Neural crest cell (in vitro differentiated cells): ENCODE data around the gene RYR1. TPM values are rescaled to one million over a fixed set of nuclear protein-coding genes. Genes with fewer than 3 reads are reported as not detected.
"Not testable (repeated sequence)": the region's sequence is repeated elsewhere in the genome, so short reads cannot be mapped to it uniquely, and the experiment has no call there.

Experiments
- DNase-seq: peaks from one replicate; pipeline ENCODE4 v3.0.0; 2021; ENCODE audit warnings: low read depth, mixed read lengths, low spot score
- H3K27ac Mint-ChIP-seq: one replicate; pipeline ENCODE4 v1.8.0; 2021; ENCODE audit warnings: mild to moderate bottlenecking, mixed read lengths; ENCODE audit not compliant: unreplicated experiment
- H3K27me3 Mint-ChIP-seq: 2 replicates; pipeline ENCODE4 v1.8.0; 2021; ENCODE audit warnings: low read depth, mild to moderate bottlenecking, mixed read lengths
- H3K36me3 Mint-ChIP-seq: 2 replicates; pipeline ENCODE4 v1.8.0; 2021; ENCODE audit warnings: low read depth, mild to moderate bottlenecking, mixed read lengths
- H3K4me1 Mint-ChIP-seq: 2 replicates; pipeline ENCODE4 v1.8.0; 2021; ENCODE audit warnings: mixed read lengths
- H3K4me3 Mint-ChIP-seq: one replicate; pipeline ENCODE4 v1.8.0; 2021; ENCODE audit warnings: mild to moderate bottlenecking, mixed read lengths
- H3K9me3 Mint-ChIP-seq: 2 replicates; pipeline ENCODE4 v1.8.0; 2021; ENCODE audit warnings: mixed read lengths
- total RNA-seq: library from RNA; stranded (reverse); gene quantifications from 2 replicates; pipeline ENCODE4 v1.2.1, GENCODE V29; 2021
- TF ChIP-seq, protein P1 (sequence below): fragments of 200-600 bp; sonication (generic); conservative IDR thresholded peaks from 2 replicates; pipeline ENCODE4 v1.5.0; 2021; ENCODE audit warnings: antibody characterized with exemption, mild to moderate bottlenecking

The RYR1 gene
- total RNA-seq, 1 donor from 2014 or later: 1.1 TPM

DNA sequence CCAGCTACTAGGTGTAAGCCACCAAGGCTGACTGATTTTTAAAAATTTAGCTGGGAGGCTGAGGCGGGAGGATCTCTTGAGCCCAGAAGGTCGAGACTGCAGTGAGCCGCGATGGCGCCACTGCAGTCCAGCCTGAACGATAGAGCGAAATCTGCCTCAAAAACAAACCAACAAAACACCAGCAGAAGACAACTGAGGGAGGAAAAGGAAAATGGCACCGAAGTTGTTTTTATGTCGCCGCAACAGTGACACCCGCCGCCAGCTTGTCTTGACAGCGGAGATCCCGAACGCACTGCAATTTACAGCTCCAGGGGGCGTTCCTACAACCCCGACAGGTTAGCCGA lies 30.9 kb upstream of the RYR1 start:
- no peaks in the 10 kb centered on the region for H3K36me3 Mint-ChIP-seq
- no peaks in the 10 kb centered on the region for H3K9me3 Mint-ChIP-seq
- H3K4me1 Mint-ChIP-seq: peaks cover 4% of the 10 kb centered on the region
- no peak for DNase-seq
- TF ChIP-seq, protein P1, sequence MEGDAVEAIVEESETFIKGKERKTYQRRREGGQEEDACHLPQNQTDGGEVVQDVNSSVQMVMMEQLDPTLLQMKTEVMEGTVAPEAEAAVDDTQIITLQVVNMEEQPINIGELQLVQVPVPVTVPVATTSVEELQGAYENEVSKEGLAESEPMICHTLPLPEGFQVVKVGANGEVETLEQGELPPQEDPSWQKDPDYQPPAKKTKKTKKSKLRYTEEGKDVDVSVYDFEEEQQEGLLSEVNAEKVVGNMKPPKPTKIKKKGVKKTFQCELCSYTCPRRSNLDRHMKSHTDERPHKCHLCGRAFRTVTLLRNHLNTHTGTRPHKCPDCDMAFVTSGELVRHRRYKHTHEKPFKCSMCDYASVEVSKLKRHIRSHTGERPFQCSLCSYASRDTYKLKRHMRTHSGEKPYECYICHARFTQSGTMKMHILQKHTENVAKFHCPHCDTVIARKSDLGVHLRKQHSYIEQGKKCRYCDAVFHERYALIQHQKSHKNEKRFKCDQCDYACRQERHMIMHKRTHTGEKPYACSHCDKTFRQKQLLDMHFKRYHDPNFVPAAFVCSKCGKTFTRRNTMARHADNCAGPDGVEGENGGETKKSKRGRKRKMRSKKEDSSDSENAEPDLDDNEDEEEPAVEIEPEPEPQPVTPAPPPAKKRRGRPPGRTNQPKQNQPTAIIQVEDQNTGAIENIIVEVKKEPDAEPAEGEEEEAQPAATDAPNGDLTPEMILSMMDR: no peak
- H3K4me3 Mint-ChIP-seq: peak overlapping the region; percentile 86
- H3K27me3 Mint-ChIP-seq: peaks cover 9% of the 10 kb centered on the region
- no peak overlapping the region for H3K27ac Mint-ChIP-seq

DNA sequence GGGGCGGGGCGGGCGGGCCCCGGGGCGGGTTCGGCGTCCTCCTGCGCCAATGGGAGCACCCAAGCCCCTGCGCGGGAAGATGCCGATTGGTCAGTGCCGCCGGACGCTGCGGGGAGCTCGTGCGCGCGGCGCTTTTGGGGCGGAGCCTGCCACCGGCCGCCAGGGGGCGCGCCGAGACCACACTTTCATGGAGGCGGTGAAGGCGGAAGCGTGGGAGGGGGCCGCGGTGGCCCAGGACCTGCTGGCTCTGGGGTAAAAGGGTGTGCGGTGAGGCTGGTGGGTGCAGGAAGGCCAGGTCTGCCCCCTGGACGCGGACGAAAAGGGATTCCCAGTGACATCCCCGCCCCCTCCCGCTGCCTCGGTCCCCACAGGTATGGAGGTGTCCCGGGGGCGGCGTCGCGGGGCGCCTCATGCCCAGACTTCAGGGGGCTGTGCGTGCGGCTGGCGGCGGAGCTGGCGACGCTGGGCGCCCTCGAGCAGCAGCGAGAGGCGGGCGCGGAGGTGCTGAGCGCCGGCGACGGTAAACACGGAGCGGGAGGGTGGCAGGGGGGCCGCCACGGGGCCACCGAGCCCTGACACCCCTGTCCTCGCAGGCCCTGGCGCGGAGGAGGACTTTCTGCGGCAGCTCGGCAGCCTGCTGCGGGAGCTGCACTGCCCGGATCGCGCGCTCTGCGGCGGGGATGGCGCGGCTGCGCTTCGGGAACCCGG lies 30.4 kb upstream of the RYR1 start, which contains the start of gene FAM98C:
Gene FAM98C (plus strand): TSS at position 127 of the 708 bp plus-strand sequence. CDS start 61 bp downstream, at position 188.
- H3K36me3 Mint-ChIP-seq: no peaks in the 10 kb centered on the region
- peak; percentile 99 for DNase-seq
- TF ChIP-seq, protein P1: peak; percentile 100
- peaks cover 4% of the 10 kb centered on the region for H3K4me1 Mint-ChIP-seq
- no peak within 1 kb of the TSS for H3K27ac Mint-ChIP-seq
- peaks cover 9% of the 10 kb centered on the region for H3K27me3 Mint-ChIP-seq
- H3K4me3 Mint-ChIP-seq: peak within 1 kb of the TSS; percentile 86
- no peaks in the 10 kb centered on the region for H3K9me3 Mint-ChIP-seq

DNA sequence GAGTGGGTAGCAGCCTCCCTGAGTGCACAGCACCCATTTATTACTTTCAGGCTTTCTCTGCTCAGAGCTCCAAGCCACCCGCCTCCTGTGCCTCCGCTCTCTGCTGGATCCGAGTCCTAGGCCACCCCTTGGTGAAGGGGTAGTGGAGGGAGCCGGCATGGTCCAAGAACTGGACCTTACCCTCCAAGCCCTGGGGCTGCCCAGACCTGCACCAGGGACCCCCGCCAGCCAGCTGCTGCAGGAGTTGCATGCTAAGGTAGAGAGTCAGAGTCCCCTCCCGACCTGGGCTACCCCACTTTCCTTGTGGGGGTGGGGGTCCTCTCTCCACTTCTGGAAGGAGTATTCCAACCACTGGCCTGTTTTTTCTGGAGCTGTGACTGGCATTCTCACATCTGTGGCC lies 28.6 kb upstream of the RYR1 start:
- H3K27me3 Mint-ChIP-seq: peaks cover 5% of the 10 kb centered on the region

DNA sequence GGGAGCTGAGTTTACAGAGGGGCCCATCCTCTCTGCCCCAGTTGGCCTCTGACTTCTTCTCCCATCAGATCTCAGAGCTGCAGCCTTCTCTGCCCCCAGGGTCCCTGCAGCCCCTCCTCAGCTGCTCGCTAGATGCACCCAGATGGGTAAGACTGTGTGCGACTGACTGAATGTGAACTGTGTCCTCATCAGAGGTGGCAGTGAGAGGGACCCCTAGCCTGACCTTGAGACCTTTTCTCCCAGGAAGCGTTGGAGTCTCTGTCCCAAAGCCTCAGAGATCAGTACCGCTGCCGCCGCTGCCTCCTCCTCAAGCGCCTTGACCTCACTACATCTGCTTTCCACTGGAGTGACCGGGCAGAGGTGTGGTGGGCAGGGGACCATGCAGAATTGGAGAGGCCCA lies 28.2 kb upstream of the RYR1 start:
- TF ChIP-seq, protein P1: no peak
- no peak overlapping the region for H3K27ac Mint-ChIP-seq
- H3K4me3 Mint-ChIP-seq: peak overlapping the region; percentile 59
- no peaks in the 10 kb centered on the region for H3K9me3 Mint-ChIP-seq
- H3K36me3 Mint-ChIP-seq: no peaks in the 10 kb centered on the region
- peaks cover 4% of the 10 kb centered on the region for H3K4me1 Mint-ChIP-seq
- DNase-seq: no peak
- H3K27me3 Mint-ChIP-seq: peaks cover 3% of the 10 kb centered on the region

More for the DNA sequence above, 28.6 kb upstream of the RYR1 start:
- H3K4me1 Mint-ChIP-seq: peaks cover 4% of the 10 kb centered on the region
- TF ChIP-seq, protein P1: no peak
- H3K27ac Mint-ChIP-seq: no peak overlapping the region
- H3K4me3 Mint-ChIP-seq: peak overlapping the region; percentile 59
- H3K9me3 Mint-ChIP-seq: no peaks in the 10 kb centered on the region
- no peaks in the 10 kb centered on the region for H3K36me3 Mint-ChIP-seq
- no peak for DNase-seq

DNA sequence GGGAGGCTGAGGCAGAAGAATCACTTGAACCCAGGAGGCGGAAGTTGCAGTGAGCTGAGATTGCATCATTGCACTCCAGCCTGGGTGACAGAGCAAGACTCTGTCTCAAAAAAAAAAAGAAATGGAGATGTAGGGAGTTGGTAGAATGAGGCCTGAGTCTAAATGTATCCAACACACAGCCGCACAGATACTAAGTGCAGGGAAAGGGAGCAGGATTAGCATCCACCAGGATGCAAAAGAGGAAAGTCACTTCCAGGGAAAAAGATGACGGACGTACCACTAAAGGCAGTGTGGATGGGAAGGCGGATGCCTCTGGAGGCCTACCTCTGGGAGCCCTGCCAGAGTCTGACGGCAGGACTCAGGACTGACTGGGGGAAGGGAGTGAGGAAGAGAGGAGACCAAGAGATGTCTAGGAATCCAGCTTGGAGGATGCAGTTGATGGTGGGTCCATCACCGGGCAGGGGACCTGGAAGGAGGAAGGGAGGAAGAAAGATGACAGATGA lies 23.8 kb upstream of the RYR1 start:
- Mint-ChIP-seq H3K27ac (no peak overlapping the region), H3K4me1 (no peaks in the 10 kb centered on the region), H3K4me3 (no peak overlapping the region), H3K36me3 (no peaks in the 10 kb centered on the region), H3K27me3 (no peaks in the 10 kb centered on the region), H3K9me3 (no peaks in the 10 kb centered on the region)
- TF ChIP-seq, protein P1: no peak
- DNase-seq: no peak

DNA sequence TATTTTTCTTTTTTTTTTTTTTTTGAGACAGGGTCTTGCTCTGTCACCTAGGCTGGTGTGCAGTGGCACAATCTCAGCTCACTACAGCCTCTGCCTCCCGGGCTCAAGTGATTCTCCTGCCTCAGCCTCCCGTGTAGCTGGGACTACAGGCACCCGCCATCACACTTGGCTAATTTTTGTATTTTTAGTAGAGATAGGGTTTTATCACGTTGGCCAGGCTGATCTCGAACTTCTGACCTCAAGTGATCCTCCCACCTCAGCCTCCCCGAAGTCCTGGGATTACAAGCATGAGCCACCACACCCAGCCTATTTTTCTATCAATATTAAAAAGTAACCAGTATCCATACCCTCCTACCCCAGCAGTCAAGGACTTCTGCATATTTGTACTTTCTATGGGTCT lies 23.1 kb upstream of the RYR1 start:
- H3K36me3 Mint-ChIP-seq, H3K27ac Mint-ChIP-seq, H3K4me3 Mint-ChIP-seq, H3K27me3 Mint-ChIP-seq, H3K9me3 Mint-ChIP-seq, H3K4me1 Mint-ChIP-seq, DNase-seq: not testable (repeated sequence)
